Endothelial cell of umbilical vein (primary cell): ENCODE measurements around the gene AMPH. TPM values are rescaled to one million over a fixed set of nuclear protein-coding genes. Genes with fewer than 3 reads are reported as not detected.

Source experiments
- BruUV-seq: library from RNA; stranded (reverse); fragments of 400-500 nt; replicated peaks from 2 replicates; lab custom pipeline; 2021; lab: Mats Ljungman, UMichigan
- CTCF ChIA-PET: fragments of 300-600, 350-600 bp; sonication (Branson Sonifier 250); formaldehyde crosslinking; loops from one replicate; lab custom pipeline; 2021; ENCODE audit warnings: antibody characterized with exemption, inconsistent platforms; lab: Charles Lee
- POLR2A ChIA-PET: fragments of 300-600, 350-600 bp; sonication (Branson Sonifier 250); formaldehyde crosslinking; loops from one replicate; lab custom pipeline; 2021; ENCODE audit warnings: antibody characterized with exemption, inconsistent platforms; lab: Charles Lee
- DNase-seq: peaks from one replicate; pipeline ENCODE4 v3.0.0-alpha.2; 2011; ENCODE audit warnings: low read depth, low spot score
- FAIRE-seq: peaks from 2 replicates; lab custom pipeline; 2011; peaks lifted over from hg19 to GRCh38; lab: Jason Lieb, UNC
- H2AFZ ChIP-seq: 2 replicates; pipeline ENCODE4 v1.6.0; 2012; ENCODE audit warnings: low read depth, low read length, control low read depth, inconsistent platforms
- H3K27ac ChIP-seq: 2 replicates; pipeline ENCODE4 v1.5.1; 2011; ENCODE audit warnings: low read depth, mild to moderate bottlenecking, control low read depth, low read length, moderate library complexity; ENCODE audit not compliant: insufficient read depth
- H3K27me3 ChIP-seq, 2 experiments: 2 replicates each; pipeline versions ENCODE4 v1.6.0 to v1.6.1; 2011; ENCODE audit warnings: low read length in 2 of 2, mixed read lengths in 1 of 2; ENCODE audit not compliant: control insufficient read depth in 2 of 2, insufficient read depth in 2 of 2
- H3K36me3 ChIP-seq, 2 experiments: 2 replicates in 1 of 2; 3 replicates in 1 of 2; pipeline ENCODE4 v1.5.1; 2011; ENCODE audit warnings: low read length in 2 of 2, mild to moderate bottlenecking in 1 of 2, moderate library complexity in 1 of 2; ENCODE audit not compliant: control insufficient read depth in 2 of 2, insufficient read depth in 2 of 2; ENCODE audit errors: extremely low read depth in 1 of 2
- H3K4me1 ChIP-seq: 3 replicates; pipeline ENCODE4 v1.5.1; 2011; ENCODE audit warnings: mild to moderate bottlenecking, low read length; ENCODE audit not compliant: control insufficient read depth, insufficient read depth; ENCODE audit errors: extremely low read depth
- H3K4me2 ChIP-seq: 2 replicates; pipeline ENCODE4 v1.6.1; 2011; ENCODE audit warnings: low read length, control low read depth, mixed read lengths; ENCODE audit not compliant: insufficient read depth
- H3K4me3 ChIP-seq, 3 experiments: fragments of 200-600 bp in 1 of 3; sonication (generic), shearing (Covaris generic) in 1 of 3; replicated peaks in 1 of 3; 2 replicates each; pipeline ENCODE4 v1.5.1; 2011 to 2016; ENCODE audit warnings: control low read depth in 3 of 3, low read length in 3 of 3, mild to moderate bottlenecking in 2 of 3, inconsistent platforms in 1 of 3, low read depth in 1 of 3, moderate library complexity in 1 of 3; ENCODE audit not compliant: insufficient read depth in 1 of 3
- H3K79me2 ChIP-seq: 2 replicates; pipeline ENCODE4 v1.6.0; 2012; ENCODE audit warnings: low read length, inconsistent platforms; ENCODE audit not compliant: control insufficient read depth, insufficient read depth
- H3K9ac ChIP-seq: replicated peaks from 2 replicates; pipeline ENCODE3; 2011; ENCODE audit warnings: low read length, control low read depth; ENCODE audit not compliant: insufficient read depth; ENCODE audit errors: extremely low read depth
- H3K9me1 ChIP-seq: replicated peaks from 3 replicates; pipeline ENCODE4 v1.6.0; 2011; ENCODE audit warnings: mild to moderate bottlenecking, low read length; ENCODE audit not compliant: control insufficient read depth, insufficient read depth; ENCODE audit errors: extremely low read depth
- H3K9me3 ChIP-seq: replicated peaks from 2 replicates; pipeline ENCODE4 v1.5.1; 2012; ENCODE audit warnings: low read length, inconsistent platforms; ENCODE audit not compliant: control insufficient read depth, insufficient read depth
- H4K20me1 ChIP-seq: replicated peaks from 2 replicates; pipeline ENCODE3; 2011; ENCODE audit warnings: mild to moderate bottlenecking, low read length; ENCODE audit not compliant: control insufficient read depth, insufficient read depth; ENCODE audit errors: extremely low read depth
- CTCF ChIP-seq, 2 donors: IDR thresholded peaks; 1 replicate in 1 of 2; 2 replicates in 1 of 2; pipeline ENCODE4 v1.5.1; 2011; ENCODE audit warnings: low read length in 2 of 2, mild to moderate bottlenecking in 2 of 2, moderate library complexity in 2 of 2, control low read depth in 1 of 2, inconsistent platforms in 1 of 2, low read depth in 1 of 2; ENCODE audit not compliant: insufficient read depth in 1 of 2; ENCODE audit errors: extremely low read depth in 1 of 2
- EZH2 ChIP-seq: IDR thresholded peaks from 2 replicates; pipeline ENCODE4 v1.6.1; 2012; ENCODE audit warnings: borderline replicate concordance, low read depth, mild to moderate bottlenecking, moderate library complexity, low read length, inconsistent platforms; ENCODE audit not compliant: severe bottlenecking
- FOS ChIP-seq: IDR thresholded peaks from 2 replicates; pipeline ENCODE4 v1.6.1; 2011; ENCODE audit warnings: mild to moderate bottlenecking, low read length, moderate library complexity, borderline replicate concordance; ENCODE audit not compliant: insufficient read depth
- GATA2 ChIP-seq: IDR thresholded peaks from 2 replicates; pipeline ENCODE4 v1.7.0; 2011; ENCODE audit warnings: low read depth, mild to moderate bottlenecking, moderate library complexity, mixed read lengths, low read length; ENCODE audit not compliant: insufficient read length, insufficient read depth
- JUN ChIP-seq: IDR thresholded peaks from 2 replicates; pipeline ENCODE4 v1.6.1; 2011; ENCODE audit warnings: borderline replicate concordance, low read depth; ENCODE audit not compliant: insufficient read length, insufficient read depth
- MAX ChIP-seq: IDR thresholded peaks from 2 replicates; pipeline ENCODE4 v1.6.1; 2011; ENCODE audit not compliant: insufficient read depth, insufficient read length
- MYC ChIP-seq: IDR thresholded peaks from one replicate; pipeline ENCODE4 v1.6.1; 2011; ENCODE audit warnings: mild to moderate bottlenecking, low read depth, low read length
- POLR2A ChIP-seq: IDR thresholded peaks from 2 replicates; pipeline ENCODE4 v1.6.1; 2012; ENCODE audit warnings: low read depth, mild to moderate bottlenecking, control low read depth, low read length
- POLR2AphosphoS5 ChIP-seq: IDR thresholded peaks from 2 replicates; pipeline ENCODE4 v1.6.1; 2012; ENCODE audit warnings: low read depth, mild to moderate bottlenecking, control low read depth, low read length, moderate library complexity; ENCODE audit not compliant: insufficient read depth
- dilution Hi-C: fragments of 300-500 bp; cut with MboI; formaldehyde crosslinking; loops from one replicate; pipeline ENCODE4 v1.15.0; 2019; ENCODE audit warnings: low sequenced_read_pairs; ENCODE audit not compliant: extremely low pct_ligation_motif_present
- intact Hi-C: fragments of 100-400 bp; cut with micrococcal nuclease; formaldehyde crosslinking; loops from one replicate; pipeline ENCODE4 v1.10.0; 2022
- polyA plus RNA-seq, 4 experiments: library from polyadenylated mRNA; depleted of rRNA in 3 of 4; stranded (reverse) in 3 of 4; unstranded in 1 of 4; fragments of >200 nt; gene quantifications; 2 replicates each; pipeline versions ENCODE4 v1.2.1 to v1.2.3, GENCODE V29; 2011 to 2012; ENCODE audit warnings: missing spikeins in 1 of 4
- total RNA-seq: library from RNA; stranded (reverse); gene quantifications from 2 replicates; pipeline ENCODE4 v1.2.3, GENCODE V29; 2021

Gene AMPH
- total and polyA plus RNA-seq, 2 donors (not counting 3 experiments of a cell fraction or from before 2014, with no cell fraction given), result 5.2 to 9.2 TPM

GRCh38 chr7:38525857-38526256 lies 105.3 kb downstream of the AMPH start:
- Histone ChIP-seq H3K9me1 (no peaks in the 10 kb centered on the region), H4K20me1 (no peaks in the 10 kb centered on the region), H3K4me2 (no peak overlapping the region), H3K36me3 (no peaks in the 10 kb centered on the region), H3K9me3 (no peaks in the 10 kb centered on the region), H3K27me3 (no peaks in the 10 kb centered on the region), H3K79me2 (no peaks in the 10 kb centered on the region), H3K9ac (no peak overlapping the region), H3K27ac (no peak overlapping the region), H3K4me1 (peaks cover 5% of the 10 kb centered on the region), H2AFZ (no peak overlapping the region), H3K4me3 (no peak overlapping the region)
- TF ChIP-seq MAX (no peak), GATA2 (no peak), JUN (no peak), CTCF (IDR thresholded peaks at IDR 0.05; ENCODE audit: extremely low read depth in 1 of 2, insufficient read depth in 1 of 2, low read depth in 1 of 2, low read length in 2 of 2) (no peak), EZH2 (no peak), FOS (no peak), POLR2AphosphoS5 (no peak), POLR2A (no peak), MYC (no peak)
- intact Hi-C loops, result no loop called here
- BruUV-seq, result no TSS peak
- DNase-seq (no peak), FAIRE-seq (no peak)
- POLR2A ChIA-PET, result no interaction called here
- CTCF ChIA-PET, result no interaction called here
- dilution Hi-C loops, result no loop called here
